Left ventricle myocardium inferior (tissue), 1 donor: ENCODE data around the gene PHLDA2. TPM values are rescaled to one million over a fixed set of nuclear protein-coding genes. Genes with fewer than 3 reads are reported as not detected.

Source experiments
- DNase-seq: peaks from one replicate; pipeline ENCODE4 v3.0.0-alpha.2; 2020
- H3K27ac ChIP-seq: fragments of 200-600 bp; replicated peaks from 2 replicates; pipeline ENCODE4 v1.8.0; 2021
- H3K27me3 ChIP-seq: fragments of 200-600 bp; 2 replicates; pipeline ENCODE4 v1.8.0; 2021; ENCODE audit warnings: low read depth
- H3K36me3 ChIP-seq: fragments of 200-600 bp; 2 replicates; pipeline ENCODE4 v1.8.0; 2021
- H3K4me1 ChIP-seq: fragments of 200-600 bp; 2 replicates; pipeline ENCODE4 v1.8.0; 2021
- H3K4me3 ChIP-seq: fragments of 200-600 bp; 2 replicates; pipeline ENCODE4 v1.8.0; 2021; ENCODE audit warnings: mild to moderate bottlenecking, moderate library complexity
- H3K9me3 ChIP-seq: fragments of 200-600 bp; replicated peaks from 2 replicates; pipeline ENCODE4 v1.8.0; 2021
- intact Hi-C: fragments of 100-400 bp; cut with micrococcal nuclease; formaldehyde crosslinking; loops from one replicate; pipeline ENCODE4 v1.11.0; 2022
- long read RNA-seq: library from polyadenylated mRNA; unstranded; transcript quantifications from one replicate; pipeline ENCODE4 v2.0.0, GENCODE V29; 2021
- total RNA-seq: library from RNA; stranded (reverse); fragmentation: NEBNext Ultra II Directional; extraction: Animal tissue kit (Norgen Biotek cat#: 25700); gene quantifications from one replicate; pipeline ENCODE4 v1.2.1, GENCODE V29; 2021
- TF ChIP-seq, protein P1 (sequence below): fragments of 200-600 bp; IDR thresholded peaks from 2 replicates; pipeline ENCODE4 v1.8.0; 2021; ENCODE audit warnings: antibody characterized with exemption, mild to moderate bottlenecking, borderline replicate concordance
- donor health status: DM: no; HTN: yes; CAD: no; lungs with severe emphysema.

Gene PHLDA2, protein sequence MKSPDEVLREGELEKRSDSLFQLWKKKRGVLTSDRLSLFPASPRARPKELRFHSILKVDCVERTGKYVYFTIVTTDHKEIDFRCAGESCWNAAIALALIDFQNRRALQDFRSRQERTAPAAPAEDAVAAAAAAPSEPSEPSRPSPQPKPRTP
- not detected for total RNA-seq
- long read RNA-seq, partial matches to known transcripts, result 0 of 1 reads
- long read RNA-seq, other reads (novel, unspliced or antisense), result 0 of 1 reads

DNA sequence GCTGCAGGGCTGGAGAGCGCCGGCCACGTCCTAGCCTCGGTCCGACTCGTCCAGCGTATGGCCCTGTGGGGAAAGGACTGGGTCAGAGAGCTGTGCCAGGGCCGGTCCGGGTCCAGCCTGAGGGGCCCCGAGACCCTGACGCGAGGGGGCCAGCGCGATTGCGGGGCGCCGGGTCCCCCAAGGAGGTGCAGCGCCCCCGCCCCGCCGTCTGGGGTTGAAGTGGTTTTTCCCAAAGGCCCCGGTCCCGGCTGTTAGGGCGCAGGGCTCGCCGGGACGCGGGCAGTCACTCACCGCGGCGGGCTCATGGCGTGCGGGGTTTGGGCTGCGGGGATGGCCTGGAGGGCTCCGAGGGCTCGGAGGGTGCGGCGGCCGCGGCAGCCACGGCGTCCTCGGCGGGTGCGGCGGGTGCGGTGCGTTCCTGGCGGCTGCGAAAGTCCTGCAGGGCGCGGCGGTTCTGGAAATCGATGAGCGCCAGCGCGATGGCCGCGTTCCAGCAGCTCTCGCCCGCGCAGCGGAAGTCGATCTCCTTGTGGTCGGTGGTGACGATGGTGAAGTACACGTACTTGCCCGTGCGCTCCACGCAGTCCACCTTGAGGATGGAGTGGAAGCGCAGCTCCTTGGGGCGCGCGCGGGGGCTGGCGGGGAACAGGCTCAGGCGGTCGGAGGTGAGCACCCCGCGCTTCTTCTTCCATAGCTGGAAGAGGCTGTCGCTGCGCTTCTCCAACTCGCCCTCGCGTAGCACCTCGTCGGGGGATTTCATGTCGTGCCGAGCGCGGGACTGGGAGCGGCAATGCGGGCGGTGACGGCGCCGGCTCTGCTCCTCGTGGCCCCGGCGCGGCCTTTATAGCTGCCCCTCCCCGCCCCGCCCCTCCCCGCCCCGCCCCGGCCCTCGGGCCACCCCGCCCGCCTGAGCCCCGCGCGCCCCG, at the start of gene PHLDA2:
Gene PHLDA2, minus strand, starts transcription at position 816 of the 926 bp plus-strand sequence. Its CDS starts 56 bp downstream, at position 760.
- peak; percentile 44 for DNase-seq
- Histone ChIP-seq H3K27me3 (peaks cover 77% of the 10 kb centered on the region), H3K27ac (peak within 1 kb of the TSS; percentile 23), H3K9me3 (no peaks in the 10 kb centered on the region), H3K36me3 (no peaks in the 10 kb centered on the region), H3K4me1 (peaks cover 30% of the 10 kb centered on the region), H3K4me3 (peak within 1 kb of the TSS; percentile 68)
- intact Hi-C loops, result no loop called here
- TF ChIP-seq, protein P1, sequence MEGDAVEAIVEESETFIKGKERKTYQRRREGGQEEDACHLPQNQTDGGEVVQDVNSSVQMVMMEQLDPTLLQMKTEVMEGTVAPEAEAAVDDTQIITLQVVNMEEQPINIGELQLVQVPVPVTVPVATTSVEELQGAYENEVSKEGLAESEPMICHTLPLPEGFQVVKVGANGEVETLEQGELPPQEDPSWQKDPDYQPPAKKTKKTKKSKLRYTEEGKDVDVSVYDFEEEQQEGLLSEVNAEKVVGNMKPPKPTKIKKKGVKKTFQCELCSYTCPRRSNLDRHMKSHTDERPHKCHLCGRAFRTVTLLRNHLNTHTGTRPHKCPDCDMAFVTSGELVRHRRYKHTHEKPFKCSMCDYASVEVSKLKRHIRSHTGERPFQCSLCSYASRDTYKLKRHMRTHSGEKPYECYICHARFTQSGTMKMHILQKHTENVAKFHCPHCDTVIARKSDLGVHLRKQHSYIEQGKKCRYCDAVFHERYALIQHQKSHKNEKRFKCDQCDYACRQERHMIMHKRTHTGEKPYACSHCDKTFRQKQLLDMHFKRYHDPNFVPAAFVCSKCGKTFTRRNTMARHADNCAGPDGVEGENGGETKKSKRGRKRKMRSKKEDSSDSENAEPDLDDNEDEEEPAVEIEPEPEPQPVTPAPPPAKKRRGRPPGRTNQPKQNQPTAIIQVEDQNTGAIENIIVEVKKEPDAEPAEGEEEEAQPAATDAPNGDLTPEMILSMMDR, result no peak

DNA sequence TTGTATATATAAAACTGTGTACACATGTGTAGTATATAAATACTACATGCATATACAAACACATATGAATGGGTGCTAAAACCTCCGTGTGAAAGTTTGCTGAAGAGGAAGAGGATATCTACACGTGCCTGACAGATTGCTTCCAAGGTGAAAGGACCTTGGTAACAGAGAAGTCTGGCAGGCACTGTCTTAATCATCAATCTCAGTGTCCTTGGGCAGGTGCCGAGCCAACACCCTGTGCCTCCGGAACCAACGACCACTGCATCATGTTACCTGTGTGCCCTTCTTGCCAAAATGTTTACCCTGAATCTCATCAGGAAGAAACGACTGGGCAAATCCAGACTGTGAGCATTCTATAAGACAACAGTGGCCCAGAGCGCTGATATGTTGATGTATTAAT, 47.9 kb upstream of the PHLDA2 start:
- DNase-seq, result no peak
- H3K27me3 ChIP-seq, result no peaks in the 10 kb centered on the region
- H3K27ac ChIP-seq, result no peak overlapping the region

DNA sequence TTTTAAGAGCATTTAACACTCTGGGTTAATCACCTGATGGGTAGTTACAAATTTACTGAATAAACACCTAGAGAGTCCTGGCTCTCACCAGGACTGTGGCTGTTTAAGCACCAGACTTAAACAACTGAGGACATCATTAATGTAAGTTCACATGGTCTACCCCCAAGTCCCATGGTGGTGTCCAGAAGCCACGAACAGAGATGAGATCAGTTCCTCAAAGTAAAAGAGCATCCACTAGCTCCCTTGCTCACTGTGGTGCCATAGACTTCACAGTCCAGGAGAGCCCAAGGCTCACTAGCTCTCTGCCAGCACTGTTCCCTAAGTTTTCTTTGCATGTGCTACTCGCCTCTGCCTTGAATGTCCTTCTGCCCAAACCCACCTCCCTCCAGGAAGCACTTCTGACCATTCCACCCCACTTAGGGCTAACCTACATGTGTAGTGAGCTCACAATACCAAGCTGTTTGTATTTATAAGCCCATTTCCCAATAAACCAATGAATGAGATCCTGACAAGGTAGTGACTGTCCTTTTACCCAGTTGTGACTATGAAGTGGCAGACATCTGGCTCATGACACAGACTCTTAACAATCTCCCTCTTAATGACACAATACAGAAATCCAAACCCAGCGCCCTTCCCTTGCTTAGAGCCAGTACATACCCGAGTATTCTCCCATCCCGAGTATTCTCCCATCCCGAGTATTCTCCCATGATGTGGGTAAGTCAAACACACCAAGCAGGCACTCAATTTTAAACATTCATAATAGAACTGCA, 47.3 kb upstream of the PHLDA2 start:
- intact Hi-C loops, result no loop called here
- Histone ChIP-seq H3K4me1 (peaks cover 41% of the 10 kb centered on the region), H3K27ac (no peak overlapping the region), H3K9me3 (no peaks in the 10 kb centered on the region), H3K4me3 (no peak overlapping the region), H3K27me3 (no peaks in the 10 kb centered on the region), H3K36me3 (peaks cover 76% of the 10 kb centered on the region)
- TF ChIP-seq, protein P1, result no peak
- DNase-seq, result no peak

More for the DNA sequence above, 47.9 kb upstream of the PHLDA2 start:
- Histone ChIP-seq H3K36me3 (peaks cover 70% of the 10 kb centered on the region), H3K4me3 (no peak overlapping the region), H3K4me1 (peaks cover 47% of the 10 kb centered on the region), H3K9me3 (no peaks in the 10 kb centered on the region)
- TF ChIP-seq, protein P1, result no peak
- intact Hi-C loops, result no loop called here

DNA sequence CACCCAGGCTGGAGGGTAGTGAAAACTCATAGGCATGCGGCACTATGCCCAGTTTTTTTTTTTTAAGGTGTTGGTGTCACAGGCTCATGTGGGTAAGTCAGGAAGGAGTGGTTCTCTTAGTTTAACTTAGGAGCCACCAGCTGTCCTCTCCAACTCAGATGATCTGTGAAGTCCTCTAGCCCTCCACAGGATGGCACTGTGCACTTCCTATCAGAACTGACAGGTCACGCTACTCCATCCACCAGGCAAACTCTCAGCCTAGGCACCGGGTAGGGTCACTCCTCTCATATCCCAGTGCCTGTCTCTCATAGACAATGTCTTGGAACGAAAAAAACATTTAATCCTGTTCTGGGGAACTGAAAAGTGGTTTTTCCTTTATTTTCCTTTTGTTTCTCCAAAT, 46.4 kb upstream of the PHLDA2 start:
- no peaks in the 10 kb centered on the region for H3K27me3 ChIP-seq
- H3K4me3 ChIP-seq, result no peak overlapping the region
- DNase-seq, result no peak
- H3K27ac ChIP-seq, result no peak overlapping the region
- H3K36me3 ChIP-seq, result peaks cover 85% of the 10 kb centered on the region
- intact Hi-C loops, result no loop called here
- H3K9me3 ChIP-seq, result no peaks in the 10 kb centered on the region
- TF ChIP-seq, protein P1, result peak; percentile 62
- H3K4me1 ChIP-seq, result peaks cover 38% of the 10 kb centered on the region

DNA sequence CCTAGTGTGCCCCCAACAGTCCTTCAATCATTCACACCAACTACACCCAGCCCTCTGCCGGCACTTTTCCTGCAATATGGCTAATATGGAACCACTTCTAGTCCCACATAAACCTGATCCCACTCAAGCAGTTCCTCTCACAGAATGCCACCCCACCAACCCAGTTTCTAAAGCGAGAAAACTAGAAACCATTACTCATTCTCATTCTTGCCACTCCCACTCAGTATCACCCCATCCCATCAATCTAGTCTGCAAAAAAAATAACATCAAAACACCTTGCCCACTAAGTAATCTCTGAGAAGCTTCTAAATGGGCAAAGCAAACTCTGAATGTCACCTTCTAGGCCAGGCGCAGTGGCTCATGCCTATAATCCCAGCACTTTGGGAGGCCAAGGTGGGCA, 45.1 kb upstream of the PHLDA2 start:
- no peak overlapping the region for H3K4me3 ChIP-seq
- TF ChIP-seq, protein P1, result no peak
- intact Hi-C loops, result no loop called here
- H3K36me3 ChIP-seq, result peaks cover 97% of the 10 kb centered on the region
- no peaks in the 10 kb centered on the region for H3K27me3 ChIP-seq
- no peaks in the 10 kb centered on the region for H3K9me3 ChIP-seq
- no peak for DNase-seq
- H3K27ac ChIP-seq, result no peak overlapping the region
- H3K4me1 ChIP-seq, result peaks cover 38% of the 10 kb centered on the region
